SH-SY5Y (cell line): ENCODE results near the gene HEPH.

Experiments used
- GATA2 ChIP-seq: IDR thresholded peaks from 2 replicates; pipeline ENCODE4 v1.6.1; 2011; ENCODE audit warnings: mild to moderate bottlenecking, low read depth, low read length
- GATA3 ChIP-seq: IDR thresholded peaks from 2 replicates; pipeline ENCODE4 v1.6.1; 2011; ENCODE audit warnings: low read depth, mild to moderate bottlenecking, low read length, moderate library complexity

DNA sequence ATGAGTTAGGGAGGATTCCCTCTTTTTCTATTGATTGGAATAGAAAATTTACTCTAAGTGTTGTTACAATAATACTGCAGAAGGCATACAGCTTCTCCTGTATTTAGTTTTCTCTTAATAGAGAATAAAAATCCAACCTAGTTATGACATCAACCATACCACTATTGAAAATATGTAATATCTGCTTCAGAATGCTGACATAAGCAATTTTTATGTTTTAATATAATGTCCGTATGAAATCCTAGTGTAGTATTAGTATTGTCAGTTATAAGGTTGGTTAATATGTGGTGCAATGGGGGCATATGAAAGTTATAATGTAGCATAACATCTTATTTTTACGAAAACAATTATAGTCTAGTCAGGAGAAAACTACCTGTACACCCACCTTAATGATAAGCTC is 68.2 kb downstream of the HEPH start:
- no peak for TF ChIP-seq GATA2
- TF ChIP-seq GATA3, result no peak
